Transverse colon (tissue), 4 donors: ENCODE data around the gene FBXL13.
A peak's percentile ranks its signal among the peaks of the same experiment; 100 is the strongest.

Experiments
- EP300 ChIP-seq: sonication (generic); formaldehyde crosslinking; IDR thresholded peaks from one replicate; pipeline ENCODE4 v1.6.1; 2017; ENCODE audit warnings: antibody characterized with exemption, low read depth
- POLR2AphosphoS5 ChIP-seq, 3 donors: sonication (generic); formaldehyde crosslinking; IDR thresholded peaks; one replicate each; pipeline ENCODE4 v1.6.1; 2016; ENCODE audit warnings: antibody characterized with exemption in 3 of 3
- TF ChIP-seq, protein P1 (sequence below), 5 experiments: fragments of 200-600 bp in 3 of 5; fragments of 450-650 bp in 2 of 5; sonication (generic) in 3 of 5; IDR thresholded peaks; 1 replicate in 2 of 5; 2 replicates in 3 of 5; pipeline ENCODE4 v1.5.1; 2016 to 2017; ENCODE audit warnings: antibody characterized with exemption in 5 of 5, inconsistent platforms in 3 of 5, mild to moderate bottlenecking in 2 of 5, moderate library complexity in 1 of 5

DNA sequence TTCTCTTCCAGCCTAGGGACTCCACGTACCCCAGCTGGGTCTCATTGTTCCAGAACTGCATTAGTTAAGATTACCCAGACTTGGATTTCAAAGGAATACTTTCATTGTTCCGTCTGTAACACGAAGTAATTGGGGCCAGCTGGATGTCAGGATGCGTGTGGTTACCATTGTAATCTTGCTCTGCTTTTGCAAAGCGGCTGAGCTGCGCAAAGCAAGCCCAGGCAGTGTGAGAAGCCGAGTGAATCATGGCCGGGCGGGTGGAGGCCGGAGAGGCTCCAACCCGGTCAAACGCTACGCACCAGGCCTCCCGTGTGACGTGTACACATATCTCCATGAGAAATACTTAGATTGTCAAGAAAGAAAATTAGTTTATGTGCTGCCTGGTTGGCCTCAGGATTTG, 140.8 kb downstream of the FBXL13 start:
- TF ChIP-seq, protein P1, sequence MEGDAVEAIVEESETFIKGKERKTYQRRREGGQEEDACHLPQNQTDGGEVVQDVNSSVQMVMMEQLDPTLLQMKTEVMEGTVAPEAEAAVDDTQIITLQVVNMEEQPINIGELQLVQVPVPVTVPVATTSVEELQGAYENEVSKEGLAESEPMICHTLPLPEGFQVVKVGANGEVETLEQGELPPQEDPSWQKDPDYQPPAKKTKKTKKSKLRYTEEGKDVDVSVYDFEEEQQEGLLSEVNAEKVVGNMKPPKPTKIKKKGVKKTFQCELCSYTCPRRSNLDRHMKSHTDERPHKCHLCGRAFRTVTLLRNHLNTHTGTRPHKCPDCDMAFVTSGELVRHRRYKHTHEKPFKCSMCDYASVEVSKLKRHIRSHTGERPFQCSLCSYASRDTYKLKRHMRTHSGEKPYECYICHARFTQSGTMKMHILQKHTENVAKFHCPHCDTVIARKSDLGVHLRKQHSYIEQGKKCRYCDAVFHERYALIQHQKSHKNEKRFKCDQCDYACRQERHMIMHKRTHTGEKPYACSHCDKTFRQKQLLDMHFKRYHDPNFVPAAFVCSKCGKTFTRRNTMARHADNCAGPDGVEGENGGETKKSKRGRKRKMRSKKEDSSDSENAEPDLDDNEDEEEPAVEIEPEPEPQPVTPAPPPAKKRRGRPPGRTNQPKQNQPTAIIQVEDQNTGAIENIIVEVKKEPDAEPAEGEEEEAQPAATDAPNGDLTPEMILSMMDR (IDR thresholded peaks at IDR 0.05) = no peak
- peak in 1 of 3 donors; percentile 9 for TF ChIP-seq POLR2AphosphoS5 (IDR thresholded peaks at IDR 0.05)
- TF ChIP-seq EP300 = no peak
